B cell (primary cell): ENCODE measurements around the gene FBLN2. TPM values are rescaled to one million over a fixed set of nuclear protein-coding genes. Genes with fewer than 3 reads are reported as not detected.

Experiments
- polyA plus RNA-seq: library from polyadenylated mRNA; depleted of rRNA; stranded (reverse); fragments of >200 nt; gene quantifications from 2 replicates; pipeline ENCODE4 v1.2.3, GENCODE V29; 2012
- total RNA-seq, 2 donors: library from RNA; stranded (reverse); fragments of 120-200 nt in 1 of 2; gene quantifications; 1 replicate in 1 of 2; 2 replicates in 1 of 2; pipeline versions ENCODE4 v1.2.3 to v1.2.4, GENCODE V29; 2013 to 2022

FBLN2 gene
- total and polyA plus RNA-seq, 2 donors (not counting 1 experiment from before 2014, with no cell fraction given): 3.6 to 8.2 TPM

Other genes with a start within 250 kb of the FBLN2 start
- gene NUP210, start 128.8 kb upstream of the FBLN2 start, total RNA-seq: 159 and 166 TPM in 2 replicates
- 76.9 and 114 TPM in 2 replicates for gene NUP210, start 128.8 kb upstream of the FBLN2 start, polyA plus RNA-seq
- 5.5 and 6.1 TPM in 2 replicates for gene HDAC11, start 68.8 kb upstream of the FBLN2 start, total RNA-seq
- 0.76 and 1.1 TPM in 2 replicates for gene HDAC11, start 68.8 kb upstream of the FBLN2 start, polyA plus RNA-seq